Activated CD4-positive, alpha-beta memory T cell treated with anti-CD3 and anti-CD28 coated beads, Interleukin-2, amount 10 ng/mL, durations not matched to agents 7 days and 5 days (primary cell): ENCODE data around the gene ZFR. TPM values are rescaled to one million over a fixed set of nuclear protein-coding genes. Genes with fewer than 3 reads are reported as not detected.

Experiments used
- CTCF ChIA-PET: fragments of 350-600 bp; sonication (Branson Sonifier 250); formaldehyde crosslinking; loops from one replicate; lab custom pipeline; 2021; ENCODE audit warnings: antibody characterized with exemption, inconsistent platforms; lab: Charles Lee
- POLR2A ChIA-PET: fragments of 350-600 bp; sonication (Branson Sonifier 250); formaldehyde crosslinking; loops from one replicate; lab custom pipeline; 2021; ENCODE audit warnings: antibody characterized with exemption; lab: Charles Lee
- DNase-seq: peaks from one replicate; pipeline ENCODE4 v3.0.0-alpha.2; 2020
- H3K27ac Mint-ChIP-seq: one replicate; pipeline ENCODE4 v1.8.0; 2021; ENCODE audit warnings: mild to moderate bottlenecking, mixed read lengths
- H3K27me3 Mint-ChIP-seq: one replicate; pipeline ENCODE4 v1.8.0; 2021; ENCODE audit warnings: mixed read lengths
- H3K36me3 Mint-ChIP-seq: one replicate; pipeline ENCODE4 v1.8.0; 2021; ENCODE audit warnings: low read depth, mixed read lengths
- H3K4me1 Mint-ChIP-seq: one replicate; pipeline ENCODE4 v1.8.0; 2021; ENCODE audit warnings: mixed read lengths
- H3K4me3 Mint-ChIP-seq: one replicate; pipeline ENCODE4 v1.8.0; 2021; ENCODE audit warnings: mild to moderate bottlenecking, mixed read lengths
- H3K9me3 Mint-ChIP-seq: one replicate; pipeline ENCODE4 v1.8.0; 2021; ENCODE audit warnings: mixed read lengths
- total RNA-seq, 2 experiments: library from RNA; stranded (reverse); gene quantifications; one replicate each; pipeline ENCODE4 v1.2.3, GENCODE V29; 2021

Gene ZFR
- 10 to 100 TPM; 44.8 to 45.1 TPM for total RNA-seq

GRCh38 chr5:32444431-32445286, at the start of gene ZFR:
ZFR (minus strand) TSS chr5:32444740; CDS start chr5:32444658, 82 bp downstream.
- H3K4me1 Mint-ChIP-seq = peaks cover 30% of the 10 kb centered on the region
- ChIA-PET POLR2A (interaction anchor here (0.6 to 1.0 kb wide), 15 partner anchors 9 to 271 kb away, joined by 3 to 20 read pairs (median 4); partner anchors contain the start of genes GOLPH3 and SUB1), CTCF (interaction anchor here (0.6 to 1.0 kb wide), 3 partner anchors 38 to 145 kb away, joined by 3 to 6 read pairs (median 3); no protein-coding TSS in a partner anchor)
- peak within 1 kb of the TSS; percentile 90 for H3K27ac Mint-ChIP-seq
- H3K36me3 Mint-ChIP-seq = peaks cover 22% of the 10 kb centered on the region
- H3K4me3 Mint-ChIP-seq = peak within 1 kb of the TSS; percentile 87
- DNase-seq = peak; percentile 94
- H3K27me3 Mint-ChIP-seq = no peaks in the 10 kb centered on the region
- no peaks in the 10 kb centered on the region for H3K9me3 Mint-ChIP-seq

- Mint-ChIP-seq H3K4me3 (no peak overlapping the region), H3K9me3 (no peaks in the 10 kb centered on the region), H3K27ac (no peak overlapping the region), H3K36me3 (no peaks in the 10 kb centered on the region), H3K4me1 (no peaks in the 10 kb centered on the region), H3K27me3 (no peaks in the 10 kb centered on the region)
- POLR2A ChIA-PET = interaction anchor here (1.0 to 3.4 kb wide), 5 partner anchors 15 to 98 kb away, joined by 3 to 43 read pairs (median 5); no protein-coding TSS in a partner anchor
- no peak for DNase-seq
- CTCF ChIA-PET = interaction anchor here (0.6 to 9.7 kb wide), 18 partner anchors 8 to 316 kb away, joined by 3 to 318 read pairs (median 4); partner anchors contain the start of gene SUB1
Observed at GRCh38 chr5:32490972-32491557, 46.5 kb upstream of the ZFR start.

- no peak overlapping the region for H3K4me3 Mint-ChIP-seq
- H3K36me3 Mint-ChIP-seq = no peaks in the 10 kb centered on the region
- H3K27ac Mint-ChIP-seq = no peak overlapping the region
- peak; percentile 73 for DNase-seq
- ChIA-PET POLR2A (interaction anchor here (1.0 to 3.4 kb wide), 7 partner anchors 22 to 99 kb away, joined by 3 to 43 read pairs (median 4); partner anchors contain the start of gene ZFR), CTCF (interaction anchor here (0.6 to 9.7 kb wide), 39 partner anchors 9 to 383 kb away, joined by 3 to 318 read pairs (median 5); partner anchors contain the start of gene SUB1)
- H3K4me1 Mint-ChIP-seq = no peaks in the 10 kb centered on the region
- H3K9me3 Mint-ChIP-seq = no peaks in the 10 kb centered on the region
- no peaks in the 10 kb centered on the region for H3K27me3 Mint-ChIP-seq
Observed at GRCh38 chr5:32489791-32490562, 45.4 kb upstream of the ZFR start.

- H3K4me3 Mint-ChIP-seq = no peak overlapping the region
- POLR2A ChIA-PET = interaction anchor here (1.1 to 1.9 kb wide), 2 partner anchors 98 to 103 kb away, joined by 3 to 7 read pairs; partner anchors contain the start of gene SUB1
- no peak overlapping the region for H3K27ac Mint-ChIP-seq
Observed at GRCh38 chr5:32487424-32487823, 42.9 kb upstream of the ZFR start.

GRCh38 chr5:32487008-32487407, 42.5 kb upstream of the ZFR start:
- ChIA-PET POLR2A (no interaction called here), CTCF (interaction anchor here (1.5 to 9.7 kb wide), 3 partner anchors 97 to 126 kb away, joined by 5 to 318 read pairs (median 47); partner anchors contain the start of gene SUB1)
- no peak overlapping the region for H3K4me3 Mint-ChIP-seq
- H3K27ac Mint-ChIP-seq = no peak overlapping the region
- no peaks in the 10 kb centered on the region for H3K9me3 Mint-ChIP-seq
- no peaks in the 10 kb centered on the region for H3K36me3 Mint-ChIP-seq
- H3K4me1 Mint-ChIP-seq = no peaks in the 10 kb centered on the region
- H3K27me3 Mint-ChIP-seq = no peaks in the 10 kb centered on the region
- no peak for DNase-seq

More at GRCh38 chr5:32487424-32487823, 42.9 kb upstream of the ZFR start:
- CTCF ChIA-PET = interaction anchor here (1.1 to 9.7 kb wide), 4 partner anchors 15 to 125 kb away, joined by 3 to 318 read pairs (median 26); partner anchors contain the start of gene SUB1
- Mint-ChIP-seq H3K27me3 (no peaks in the 10 kb centered on the region), H3K9me3 (no peaks in the 10 kb centered on the region), H3K4me1 (no peaks in the 10 kb centered on the region), H3K36me3 (no peaks in the 10 kb centered on the region)
- no peak for DNase-seq

GRCh38 chr5:32482193-32482592, 37.7 kb upstream of the ZFR start:
- CTCF ChIA-PET = interaction anchor here (0.8 to 1.0 kb wide), 2 partner anchors 108 to 130 kb away, joined by 3 to 4 read pairs; no protein-coding TSS in a partner anchor
- H3K4me3 Mint-ChIP-seq = no peak overlapping the region

GRCh38 chr5:32479096-32479495, 34.6 kb upstream of the ZFR start:
- H3K27me3 Mint-ChIP-seq = no peaks in the 10 kb centered on the region
- CTCF ChIA-PET = interaction anchor here (1.0 to 1.6 kb wide), 2 partner anchors 11 to 133 kb away, joined by 3 to 6 read pairs; no protein-coding TSS in a partner anchor
- no peaks in the 10 kb centered on the region for H3K9me3 Mint-ChIP-seq
- H3K27ac Mint-ChIP-seq = no peak overlapping the region
- H3K36me3 Mint-ChIP-seq = no peaks in the 10 kb centered on the region
- no peaks in the 10 kb centered on the region for H3K4me1 Mint-ChIP-seq
- POLR2A ChIA-PET = no interaction called here
- DNase-seq = no peak
- H3K4me3 Mint-ChIP-seq = no peak overlapping the region

More at GRCh38 chr5:32482193-32482592, 37.7 kb upstream of the ZFR start:
- DNase-seq = no peak
- H3K27ac Mint-ChIP-seq = no peak overlapping the region
- H3K27me3 Mint-ChIP-seq = no peaks in the 10 kb centered on the region
- no peaks in the 10 kb centered on the region for H3K4me1 Mint-ChIP-seq
- POLR2A ChIA-PET = no interaction called here
- no peaks in the 10 kb centered on the region for H3K36me3 Mint-ChIP-seq
- no peaks in the 10 kb centered on the region for H3K9me3 Mint-ChIP-seq

- Mint-ChIP-seq H3K4me3 (no peak overlapping the region), H3K27ac (no peak overlapping the region), H3K27me3 (no peaks in the 10 kb centered on the region), H3K4me1 (no peaks in the 10 kb centered on the region), H3K36me3 (no peaks in the 10 kb centered on the region), H3K9me3 (no peaks in the 10 kb centered on the region)
- CTCF ChIA-PET = interaction anchor here (0.6 to 2.1 kb wide), 2 partner anchors 12 to 120 kb away, joined by 3 to 5 read pairs; no protein-coding TSS in a partner anchor
- POLR2A ChIA-PET = no interaction called here
- DNase-seq = no peak
Observed at GRCh38 chr5:32476891-32477290, 32.4 kb upstream of the ZFR start.

- H3K27me3 Mint-ChIP-seq = no peaks in the 10 kb centered on the region
- POLR2A ChIA-PET = no interaction called here
- CTCF ChIA-PET = interaction anchor here (0.5 to 2.1 kb wide), 3 partner anchors 14 to 114 kb away, joined by 4 to 5 read pairs (median 5); no protein-coding TSS in a partner anchor
Observed at GRCh38 chr5:32475334-32476097, 31.0 kb upstream of the ZFR start.

GRCh38 chr5:32474209-32474854, 29.8 kb upstream of the ZFR start:
- ChIA-PET CTCF (interaction anchor here (1.2 to 2.0 kb wide), 2 partner anchors 15 to 116 kb away, joined by 5 to 8 read pairs; no protein-coding TSS in a partner anchor), POLR2A (no interaction called here)
- Mint-ChIP-seq H3K9me3 (no peaks in the 10 kb centered on the region), H3K27ac (no peak overlapping the region), H3K27me3 (no peaks in the 10 kb centered on the region), H3K36me3 (no peaks in the 10 kb centered on the region), H3K4me3 (no peak overlapping the region), H3K4me1 (no peaks in the 10 kb centered on the region)
- DNase-seq = no peak

More at GRCh38 chr5:32475334-32476097, 31.0 kb upstream of the ZFR start:
- DNase-seq = no peak
- Mint-ChIP-seq H3K9me3 (no peaks in the 10 kb centered on the region), H3K27ac (no peak overlapping the region), H3K4me3 (no peak overlapping the region), H3K36me3 (no peaks in the 10 kb centered on the region), H3K4me1 (no peaks in the 10 kb centered on the region)

GRCh38 chr5:32473072-32473471, 28.5 kb upstream of the ZFR start:
- Mint-ChIP-seq H3K4me1 (no peaks in the 10 kb centered on the region), H3K9me3 (no peaks in the 10 kb centered on the region), H3K36me3 (no peaks in the 10 kb centered on the region), H3K27ac (no peak overlapping the region), H3K4me3 (no peak overlapping the region), H3K27me3 (no peaks in the 10 kb centered on the region)
- ChIA-PET CTCF (interaction anchor here (1.1 kb wide), 1 partner anchor 15 kb away, joined by 3 read pairs; no protein-coding TSS in a partner anchor), POLR2A (no interaction called here)
- no peak for DNase-seq
